Suppressor macrophage treated with lipopolysaccharide for 4 hours (primary cell): ENCODE data around the gene SAFB2.
A peak's percentile ranks its signal among the peaks of the same experiment; 100 is the strongest.

Experiments
- DNase-seq: peaks from one replicate; pipeline ENCODE4 v3.0.0-alpha.2; 2020

The SAFB2 gene

DNA sequence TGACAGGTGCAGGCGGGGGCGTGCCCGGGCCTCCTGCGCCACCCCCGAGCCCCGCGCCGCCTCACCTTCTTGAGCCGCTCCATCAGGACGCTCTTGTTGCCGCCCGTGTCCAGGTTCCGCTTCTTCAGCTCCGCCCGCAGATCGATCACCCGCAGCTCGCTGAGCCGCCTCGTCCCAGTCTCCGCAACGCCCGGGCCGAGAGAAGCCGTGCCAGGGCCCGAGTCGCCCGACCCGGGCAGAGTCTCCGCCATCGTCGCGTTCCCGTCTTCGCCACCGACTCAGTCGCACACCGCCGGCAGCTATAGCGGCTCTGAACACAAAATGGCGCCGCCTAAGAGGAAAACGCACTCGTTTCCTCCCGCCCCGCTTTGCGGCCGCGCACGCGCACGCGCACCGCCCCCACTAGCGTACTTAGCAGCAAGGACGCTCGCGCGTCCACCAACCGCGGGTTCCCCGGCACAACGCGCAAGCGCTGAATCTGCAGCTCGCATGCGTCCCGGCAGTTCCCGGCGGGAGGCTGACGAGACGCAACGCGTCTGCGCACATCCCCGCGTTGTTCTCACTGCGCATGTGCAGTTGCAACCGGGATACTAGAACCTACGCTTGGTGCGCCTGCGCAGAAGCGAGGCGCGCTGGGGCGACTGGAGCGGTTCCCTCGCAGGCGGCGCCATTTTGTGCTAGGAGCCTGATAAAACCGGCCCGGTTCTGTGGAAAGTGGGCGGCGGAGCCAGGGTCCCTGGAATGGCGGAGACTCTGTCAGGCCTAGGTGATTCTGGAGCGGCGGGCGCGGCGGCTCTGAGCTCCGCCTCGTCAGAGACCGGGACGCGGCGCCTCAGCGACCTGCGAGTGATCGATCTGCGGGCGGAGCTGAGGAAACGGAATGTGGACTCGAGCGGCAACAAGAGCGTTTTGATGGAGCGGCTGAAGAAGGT is at the start of gene SAFB2, which contains the start of gene SAFB:
Gene SAFB2, minus strand, starts transcription at position 312 of the 932 bp plus-strand sequence. Its CDS starts 61 bp downstream, at position 251.
Gene SAFB, plus strand, starts transcription at position 619 of the 932 bp plus-strand sequence. Its CDS starts 123 bp downstream, at position 742.
- DNase-seq: peak; percentile 100

DNA sequence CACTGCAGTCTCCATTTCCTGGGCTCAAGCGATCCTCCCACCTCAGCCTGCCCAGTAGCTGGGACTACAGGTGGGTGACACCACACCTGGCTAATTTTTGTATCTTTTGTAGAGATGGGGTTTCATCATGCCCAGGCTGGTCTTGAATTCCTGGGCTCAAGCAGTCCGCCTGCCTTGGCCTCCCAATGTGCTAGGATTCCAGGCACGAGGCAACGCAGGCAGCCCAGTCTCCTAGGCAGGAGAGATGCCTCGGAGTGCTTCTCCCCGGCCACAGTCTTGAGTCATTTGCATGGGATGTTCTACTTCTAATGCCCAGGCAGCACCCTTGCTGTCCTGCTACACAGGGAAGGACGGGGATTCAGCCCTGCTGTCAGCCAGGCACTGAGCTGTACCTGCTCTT is 49.0 kb upstream of the SAFB2 start:
- no peak for DNase-seq

GRCh38 chr19:5669212-5669611 is 46.6 kb upstream of the SAFB2 start:
- DNase-seq: no peak

- no peak for DNase-seq
Observed at GRCh38 chr19:5667751-5668271, 45.2 kb upstream of the SAFB2 start.

GRCh38 chr19:5666921-5667610 is 44.5 kb upstream of the SAFB2 start:
- DNase-seq: no peak

DNA sequence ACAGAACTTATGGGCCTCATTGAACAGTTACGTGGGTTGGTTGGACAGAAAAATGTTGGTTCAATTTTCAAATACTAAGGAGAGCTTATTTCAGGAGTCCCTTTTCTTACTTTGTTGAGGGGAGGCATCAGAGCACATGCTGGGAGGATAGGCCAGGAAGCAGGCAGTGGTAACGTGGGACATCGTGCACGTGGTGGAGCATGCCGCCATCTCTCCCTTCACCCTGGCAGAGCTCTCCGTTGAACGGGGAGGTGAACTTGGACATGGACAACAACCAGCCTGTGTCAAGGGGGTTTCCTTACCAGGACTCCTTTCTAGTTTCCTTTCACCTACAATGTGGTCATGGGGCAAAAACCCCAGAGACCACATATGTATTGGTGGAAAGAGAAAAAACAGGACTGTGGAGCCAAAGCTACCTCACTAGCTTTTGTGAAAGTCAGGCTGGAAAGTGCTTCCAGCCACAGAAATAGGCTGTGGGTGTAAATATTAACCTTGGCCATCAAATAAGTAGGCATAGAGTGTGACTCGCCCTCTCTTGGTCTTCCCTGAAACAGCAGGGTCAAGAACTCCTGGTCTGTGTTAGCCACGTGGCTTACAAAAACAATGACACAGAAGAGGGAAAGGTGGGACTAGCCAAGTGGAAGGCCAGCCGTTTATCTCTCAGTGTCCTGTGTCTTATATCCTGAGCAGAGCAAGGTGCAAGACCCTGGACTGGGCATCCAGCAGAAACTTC is 43.4 kb upstream of the SAFB2 start:
- DNase-seq: no peak

- no peak for DNase-seq
Observed at GRCh38 chr19:5664515-5664914, 41.9 kb upstream of the SAFB2 start.

GRCh38 chr19:5663904-5664303 is 41.3 kb upstream of the SAFB2 start:
- DNase-seq: no peak

GRCh38 chr19:5661483-5661882 is 38.9 kb upstream of the SAFB2 start:
- no peak for DNase-seq

GRCh38 chr19:5655412-5655811 is 32.8 kb upstream of the SAFB2 start:
- no peak for DNase-seq

- DNase-seq: no peak
Observed at GRCh38 chr19:5654931-5655330, 32.4 kb upstream of the SAFB2 start.

DNA sequence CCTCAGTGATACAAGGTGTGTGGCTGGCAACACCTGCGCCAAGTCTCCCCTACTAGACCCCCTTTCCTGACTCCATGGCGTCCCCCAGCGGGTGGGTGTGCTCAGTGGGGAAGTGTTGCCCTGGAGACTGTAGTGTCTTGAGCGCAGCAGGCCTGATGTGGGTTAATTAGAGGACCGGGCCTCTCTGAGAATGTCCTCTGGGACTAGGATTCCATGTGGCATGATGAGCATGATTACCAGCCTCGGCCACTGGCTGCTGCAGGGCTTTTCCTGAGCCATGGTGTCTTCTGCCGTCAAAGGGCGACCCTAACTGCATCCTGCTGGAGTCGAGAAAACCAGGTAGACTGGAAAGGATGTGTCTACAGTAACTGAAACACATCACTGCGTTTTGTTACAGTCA is 29.7 kb upstream of the SAFB2 start:
- no peak for DNase-seq

- no peak for DNase-seq
Observed at GRCh38 chr19:5651361-5651760, 28.8 kb upstream of the SAFB2 start.

- DNase-seq: no peak
Observed at GRCh38 chr19:5648464-5648863, 25.9 kb upstream of the SAFB2 start.

DNA sequence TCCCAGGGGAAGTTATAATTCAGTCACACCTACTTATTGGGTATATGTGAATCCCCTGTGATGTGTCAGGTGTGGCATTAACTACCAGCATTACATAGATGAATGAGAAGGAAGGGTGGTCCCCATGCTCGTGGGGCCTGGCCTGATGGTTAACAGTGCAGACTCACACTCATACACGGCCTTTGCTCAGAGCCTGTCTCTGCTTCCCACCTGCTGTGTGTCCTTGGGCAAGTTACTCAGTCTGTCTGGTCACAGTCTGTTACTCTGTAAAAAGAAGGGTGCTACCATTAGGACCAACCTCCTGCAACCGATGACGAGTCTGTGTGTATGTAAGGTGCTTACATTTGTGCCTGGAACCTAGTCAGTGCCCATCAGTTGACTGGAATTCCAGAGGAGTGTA is 24.1 kb upstream of the SAFB2 start:
- no peak for DNase-seq

DNA sequence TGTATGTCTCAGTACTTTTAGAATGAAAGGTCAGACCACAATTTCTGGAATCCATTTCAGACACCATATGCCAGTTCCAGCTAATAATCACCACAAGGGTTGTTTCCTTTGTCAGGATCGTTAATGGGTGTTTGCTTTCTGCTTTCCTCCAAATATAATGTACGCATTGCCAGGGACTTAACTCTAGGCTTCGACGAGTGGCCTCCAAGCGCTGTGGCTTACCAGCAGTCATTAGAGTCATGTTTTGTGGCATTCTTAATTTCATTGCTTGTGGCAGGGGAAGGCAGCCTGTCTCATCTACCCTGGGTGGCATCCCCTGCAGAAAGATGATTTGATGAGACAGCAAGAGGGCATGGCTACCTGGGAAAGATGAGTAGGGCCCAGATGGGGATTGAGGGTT is 22.8 kb upstream of the SAFB2 start:
- no peak for DNase-seq

DNA sequence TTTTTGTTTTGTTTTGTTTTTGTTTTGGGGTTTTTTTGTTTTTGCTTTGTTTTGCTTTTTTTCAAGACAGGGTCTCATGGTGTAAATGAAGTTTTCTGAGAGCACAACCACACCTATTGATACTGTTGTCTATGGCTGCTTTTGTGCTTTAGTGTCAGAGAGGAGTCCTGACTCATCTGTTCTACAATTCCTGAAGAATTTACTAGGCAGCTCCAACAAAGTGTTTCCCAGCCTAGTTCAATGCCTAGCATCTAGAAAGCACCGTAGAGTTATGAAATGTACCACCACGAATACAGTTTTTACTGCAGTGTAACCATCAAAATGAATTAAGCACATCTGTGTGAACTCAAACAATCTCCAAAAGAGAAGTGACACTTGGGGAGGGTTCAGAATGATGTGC is 21.5 kb upstream of the SAFB2 start:
- DNase-seq: no peak

- DNase-seq: no peak
Observed at GRCh38 chr19:5643060-5643459, 20.5 kb upstream of the SAFB2 start.

GRCh38 chr19:5642204-5642603 is 19.6 kb upstream of the SAFB2 start:
- no peak for DNase-seq

DNA sequence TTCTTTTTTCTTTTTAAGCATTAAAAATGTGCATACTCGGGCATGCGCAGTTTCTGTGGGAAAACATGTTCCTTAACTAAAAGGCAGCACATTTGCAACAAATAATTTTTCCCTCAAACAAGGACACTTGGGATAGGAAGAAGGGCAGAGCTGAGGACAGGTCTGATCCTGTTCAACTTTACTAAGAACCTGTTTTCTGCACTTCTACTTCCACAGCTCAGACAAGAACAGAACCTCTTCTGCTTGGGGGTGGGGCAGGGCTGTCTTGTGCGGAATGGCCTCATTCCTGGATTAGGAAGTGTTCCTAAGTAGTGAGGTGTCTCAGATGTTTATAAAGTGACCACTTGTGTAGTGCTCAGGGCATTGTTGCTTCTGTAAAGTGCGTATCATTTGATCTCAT is 18.6 kb upstream of the SAFB2 start:
- no peak for DNase-seq

- DNase-seq: no peak
Observed at GRCh38 chr19:5637971-5638370, 15.4 kb upstream of the SAFB2 start.

GRCh38 chr19:5635427-5635826 is 12.9 kb upstream of the SAFB2 start:
- no peak for DNase-seq

DNA sequence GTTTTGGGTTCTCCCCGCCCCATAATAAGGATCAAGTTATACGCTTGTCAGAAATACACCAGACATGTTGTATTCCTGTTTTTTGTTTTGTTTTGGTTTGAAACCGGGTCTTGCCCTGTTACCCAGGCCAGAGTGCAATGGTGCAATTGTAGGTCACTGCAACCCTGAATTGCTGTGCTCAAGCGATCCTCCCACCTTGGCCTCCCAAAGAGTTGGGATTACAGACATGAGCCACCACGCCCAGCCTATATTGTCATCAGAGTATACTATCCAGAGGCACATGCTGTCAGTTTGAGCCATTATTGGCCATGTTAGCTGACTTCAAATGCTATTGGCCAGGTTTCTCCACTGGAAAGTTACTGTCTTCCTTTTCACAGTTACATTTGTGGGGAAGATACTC is 10.1 kb upstream of the SAFB2 start:
- DNase-seq: no peak
